HepG2 (cell line): ENCODE data around the gene PTPN12.

ENCODE experiments used
- ZNF317 ChIP-seq: sonication (generic); formaldehyde crosslinking; IDR thresholded peaks from 2 replicates; pipeline ENCODE4 v1.5.0; 2020; ENCODE audit warnings: mild to moderate bottlenecking, missing genetic modification reagents
- ZSCAN30 ChIP-seq: sonication (generic); formaldehyde crosslinking; IDR thresholded peaks from 2 replicates; pipeline ENCODE4 v1.5.0; 2020; ENCODE audit warnings: mild to moderate bottlenecking, missing genetic modification reagents
- TF ChIP-seq, protein P1 (sequence below): sonication (generic); formaldehyde crosslinking; IDR thresholded peaks from 2 replicates; pipeline ENCODE4 v1.4.0; 2020; ENCODE audit warnings: mild to moderate bottlenecking, missing genetic modification reagents

DNA sequence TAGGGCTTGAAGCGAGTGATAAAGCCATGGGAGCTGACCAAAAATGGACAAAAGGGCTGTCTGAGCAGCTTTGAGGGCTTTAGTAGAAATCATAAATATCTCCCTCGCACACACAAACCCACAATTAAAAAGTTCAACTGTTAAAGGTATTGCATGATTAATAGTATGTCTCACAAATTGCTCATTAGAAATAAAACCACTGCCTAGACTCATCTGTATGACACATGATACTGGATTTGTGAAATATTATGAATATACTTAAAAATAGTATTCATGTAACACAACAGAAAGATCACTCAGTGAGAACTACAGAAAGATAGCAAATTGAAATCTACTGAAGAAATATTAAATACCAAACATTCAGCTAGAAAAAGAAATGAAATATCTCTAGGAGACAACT lies 11.9 kb upstream of the PTPN12 start:
- TF ChIP-seq ZSCAN30 (CRISPR knock-in tag) (no peak), ZNF317 (CRISPR knock-in tag) (no peak)
- TF ChIP-seq, protein P1, sequence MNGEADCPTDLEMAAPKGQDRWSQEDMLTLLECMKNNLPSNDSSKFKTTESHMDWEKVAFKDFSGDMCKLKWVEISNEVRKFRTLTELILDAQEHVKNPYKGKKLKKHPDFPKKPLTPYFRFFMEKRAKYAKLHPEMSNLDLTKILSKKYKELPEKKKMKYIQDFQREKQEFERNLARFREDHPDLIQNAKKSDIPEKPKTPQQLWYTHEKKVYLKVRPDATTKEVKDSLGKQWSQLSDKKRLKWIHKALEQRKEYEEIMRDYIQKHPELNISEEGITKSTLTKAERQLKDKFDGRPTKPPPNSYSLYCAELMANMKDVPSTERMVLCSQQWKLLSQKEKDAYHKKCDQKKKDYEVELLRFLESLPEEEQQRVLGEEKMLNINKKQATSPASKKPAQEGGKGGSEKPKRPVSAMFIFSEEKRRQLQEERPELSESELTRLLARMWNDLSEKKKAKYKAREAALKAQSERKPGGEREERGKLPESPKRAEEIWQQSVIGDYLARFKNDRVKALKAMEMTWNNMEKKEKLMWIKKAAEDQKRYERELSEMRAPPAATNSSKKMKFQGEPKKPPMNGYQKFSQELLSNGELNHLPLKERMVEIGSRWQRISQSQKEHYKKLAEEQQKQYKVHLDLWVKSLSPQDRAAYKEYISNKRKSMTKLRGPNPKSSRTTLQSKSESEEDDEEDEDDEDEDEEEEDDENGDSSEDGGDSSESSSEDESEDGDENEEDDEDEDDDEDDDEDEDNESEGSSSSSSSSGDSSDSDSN: no peak
